Superior temporal gyrus (tissue), 1 donor: ENCODE measurements around the gene TEAD1.

Source experiments
- DNase-seq: peaks from one replicate; pipeline ENCODE4 v3.0.0-alpha.2; 2016; ENCODE audit errors: extremely low spot score

The TEAD1 gene

GRCh38 chr11:12986194-12986898, 312.1 kb downstream of the TEAD1 start:
- DNase-seq = no peak

DNA sequence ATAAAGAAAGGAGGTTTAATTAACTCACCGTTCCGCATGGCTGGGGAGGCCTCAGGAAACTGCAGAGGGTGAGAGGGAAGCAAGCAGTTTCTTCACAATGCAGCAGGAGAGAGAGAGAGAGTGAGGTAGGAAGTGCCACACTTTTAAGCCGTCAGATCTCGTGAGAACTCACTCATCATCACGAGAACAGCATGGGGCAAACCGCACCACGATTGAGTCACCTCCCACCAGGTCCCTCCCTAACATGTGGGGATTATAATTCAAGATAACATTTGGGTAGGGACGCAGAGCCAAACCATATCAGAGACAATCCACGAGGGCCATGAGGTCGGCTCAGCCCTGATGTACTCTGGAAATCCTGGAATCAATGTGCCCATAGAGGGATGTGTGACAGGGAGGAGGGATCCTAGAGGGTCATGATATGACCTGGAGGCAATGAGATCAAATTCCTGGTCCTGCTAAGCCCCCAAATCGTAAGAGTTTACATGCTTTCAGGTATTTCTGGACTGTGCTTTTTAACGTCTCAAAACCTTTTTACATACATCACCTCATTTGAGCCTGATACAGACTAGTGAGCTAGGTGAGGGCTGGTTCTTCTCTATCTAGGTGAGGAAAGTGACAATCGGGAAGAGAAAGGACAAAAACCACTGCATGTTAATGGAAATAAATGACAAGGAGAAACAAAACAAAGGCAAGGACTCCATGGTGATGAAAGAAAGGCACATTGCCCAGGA, 315.4 kb downstream of the TEAD1 start:
- DNase-seq = no peak

DNA sequence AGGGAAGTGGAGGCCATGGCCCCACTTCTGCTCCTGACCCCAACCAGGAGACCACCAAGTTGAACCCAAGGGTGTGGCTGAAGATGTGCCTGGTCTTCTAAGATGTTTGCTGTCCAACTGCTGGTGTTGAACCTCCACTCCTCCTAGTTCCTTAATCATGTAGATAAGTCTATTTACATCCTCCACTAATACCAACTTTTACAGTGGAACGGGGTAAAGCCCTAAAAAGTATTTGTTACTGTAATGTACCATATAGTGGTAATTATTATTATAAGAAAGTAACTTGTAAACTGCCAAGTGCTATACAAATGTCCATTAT, 315.9 kb downstream of the TEAD1 start:
- no peak for DNase-seq

DNA sequence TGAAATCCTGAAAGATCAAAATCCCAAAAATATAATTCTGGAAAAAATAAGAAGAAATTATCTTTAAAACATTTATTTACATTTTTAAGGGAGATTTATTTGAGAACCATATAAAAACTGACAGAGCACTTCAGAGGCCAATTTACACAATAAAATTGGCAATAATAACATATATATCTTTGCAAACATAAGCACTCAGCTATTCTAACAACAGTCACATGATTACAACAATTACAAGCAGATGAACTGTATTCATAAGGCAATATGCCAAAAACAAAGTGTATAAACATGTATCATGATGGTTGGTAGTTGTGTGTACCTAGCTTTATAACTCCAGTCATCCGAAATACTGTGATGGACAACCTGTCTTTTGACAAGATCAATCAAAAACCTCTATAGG, 317.2 kb downstream of the TEAD1 start:
- no peak for DNase-seq

GRCh38 chr11:12993626-12994025, 319.4 kb downstream of the TEAD1 start:
- no peak for DNase-seq
